Activated CD8-positive, alpha-beta T cell treated with anti-CD3 and anti-CD28 coated beads for 36 hours (primary cell): ENCODE results near the gene PIK3C2B. TPM values are rescaled to one million over a fixed set of nuclear protein-coding genes. Genes with fewer than 3 reads are reported as not detected.

Experiments
- ATAC-seq: fragments of 200-7000 bp; cut with Tn5 transposase; one replicate; pipeline ENCODE4 v1.10.0; 2021; ENCODE audit warnings: mild to moderate bottlenecking, moderate library complexity
- CTCF ChIA-PET: fragments of 350-600 bp; sonication (Branson Sonifier 250); formaldehyde crosslinking; loops from one replicate; lab custom pipeline; 2021; ENCODE audit warnings: antibody characterized with exemption; lab: Charles Lee
- POLR2A ChIA-PET: fragments of 350-600 bp; sonication (Branson Sonifier 250); formaldehyde crosslinking; loops from one replicate; lab custom pipeline; 2021; ENCODE audit warnings: antibody characterized with exemption; lab: Charles Lee
- DNase-seq: peaks from one replicate; pipeline ENCODE4 v3.0.0-alpha.2; 2020
- H3K27ac Mint-ChIP-seq: one replicate; pipeline ENCODE4 v1.8.0; 2021; ENCODE audit warnings: mild to moderate bottlenecking, mixed read lengths
- H3K27me3 Mint-ChIP-seq: one replicate; pipeline ENCODE4 v1.8.0; 2021; ENCODE audit warnings: mixed read lengths
- H3K36me3 Mint-ChIP-seq: one replicate; pipeline ENCODE4 v1.8.0; 2021; ENCODE audit warnings: low read depth, mixed read lengths
- H3K4me1 Mint-ChIP-seq: one replicate; pipeline ENCODE4 v1.8.0; 2021; ENCODE audit warnings: low read depth, mixed read lengths
- H3K4me3 Mint-ChIP-seq: one replicate; pipeline ENCODE4 v1.8.0; 2021; ENCODE audit warnings: mild to moderate bottlenecking, moderate library complexity, mixed read lengths
- H3K9me3 Mint-ChIP-seq: one replicate; pipeline ENCODE4 v1.8.0; 2021; ENCODE audit warnings: mixed read lengths
- intact Hi-C: fragments of 100-400 bp; cut with micrococcal nuclease; formaldehyde crosslinking; loops from one replicate; pipeline ENCODE4 v1.10.0; 2022
- total RNA-seq, 2 experiments: library from RNA; stranded (reverse); gene quantifications; one replicate each; pipeline ENCODE4 v1.2.3, GENCODE V29; 2021
- TF ChIP-seq, protein P1 (sequence below): fragments of 200-600 bp; IDR thresholded peaks from one replicate; pipeline ENCODE4 v1.8.0; 2022; ENCODE audit warnings: antibody characterized with exemption, mild to moderate bottlenecking

Gene PIK3C2B
- total RNA-seq, 2 experiments from 2014 or later: 26.6 to 28.9 TPM

DNA sequence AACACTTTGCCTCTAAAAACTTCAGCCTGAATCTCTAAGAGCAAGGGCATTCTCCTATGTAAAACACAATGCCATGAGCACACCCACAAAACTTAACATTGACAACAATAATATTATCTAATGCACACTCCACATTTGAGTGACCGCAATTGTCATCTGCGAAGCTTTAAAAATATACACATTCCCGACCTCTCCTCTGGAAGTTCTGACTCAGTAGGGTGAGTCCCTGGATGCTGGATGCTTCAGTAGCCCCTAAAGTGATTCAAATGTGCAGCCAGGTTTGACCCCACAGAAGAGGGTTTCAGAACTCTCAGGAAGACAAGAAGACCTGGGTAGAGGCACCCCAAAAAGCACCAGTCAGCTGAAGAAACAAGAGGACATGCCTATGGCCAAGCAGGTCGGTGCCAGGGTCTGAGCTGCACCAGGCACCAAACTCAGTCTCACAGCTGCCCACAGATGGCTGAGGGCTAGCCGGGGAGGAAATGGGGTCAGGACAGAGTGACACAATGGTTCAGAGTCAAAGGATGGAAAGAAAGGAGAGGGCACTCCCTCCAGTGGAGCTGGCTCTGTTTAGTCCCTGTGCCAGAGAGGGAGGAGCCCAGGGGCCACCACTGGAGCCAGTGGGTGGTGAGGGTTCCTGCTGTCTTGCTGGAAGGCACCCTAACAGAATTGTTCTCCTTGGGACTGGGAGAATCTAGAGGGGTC is 17.4 kb downstream of the PIK3C2B start:
- Mint-ChIP-seq H3K27ac (no peak overlapping the region), H3K4me1 (peaks cover 47% of the 10 kb centered on the region), H3K9me3 (no peaks in the 10 kb centered on the region), H3K4me3 (no peak overlapping the region), H3K36me3 (no peaks in the 10 kb centered on the region), H3K27me3 (no peaks in the 10 kb centered on the region)
- no peak for DNase-seq
- intact Hi-C loops: no loop called here
- TF ChIP-seq, protein P1, sequence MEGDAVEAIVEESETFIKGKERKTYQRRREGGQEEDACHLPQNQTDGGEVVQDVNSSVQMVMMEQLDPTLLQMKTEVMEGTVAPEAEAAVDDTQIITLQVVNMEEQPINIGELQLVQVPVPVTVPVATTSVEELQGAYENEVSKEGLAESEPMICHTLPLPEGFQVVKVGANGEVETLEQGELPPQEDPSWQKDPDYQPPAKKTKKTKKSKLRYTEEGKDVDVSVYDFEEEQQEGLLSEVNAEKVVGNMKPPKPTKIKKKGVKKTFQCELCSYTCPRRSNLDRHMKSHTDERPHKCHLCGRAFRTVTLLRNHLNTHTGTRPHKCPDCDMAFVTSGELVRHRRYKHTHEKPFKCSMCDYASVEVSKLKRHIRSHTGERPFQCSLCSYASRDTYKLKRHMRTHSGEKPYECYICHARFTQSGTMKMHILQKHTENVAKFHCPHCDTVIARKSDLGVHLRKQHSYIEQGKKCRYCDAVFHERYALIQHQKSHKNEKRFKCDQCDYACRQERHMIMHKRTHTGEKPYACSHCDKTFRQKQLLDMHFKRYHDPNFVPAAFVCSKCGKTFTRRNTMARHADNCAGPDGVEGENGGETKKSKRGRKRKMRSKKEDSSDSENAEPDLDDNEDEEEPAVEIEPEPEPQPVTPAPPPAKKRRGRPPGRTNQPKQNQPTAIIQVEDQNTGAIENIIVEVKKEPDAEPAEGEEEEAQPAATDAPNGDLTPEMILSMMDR: no peak
- CTCF ChIA-PET: interaction anchor here (1.0 to 3.8 kb wide), 5 partner anchors 24 to 78 kb away, joined by 3 to 29 read pairs (median 9); no protein-coding TSS in a partner anchor
- no peak for ATAC-seq
- POLR2A ChIA-PET: interaction anchor here (1.3 to 2.6 kb wide), 3 partner anchors 9 to 17 kb away, joined by 3 to 21 read pairs (median 4); partner anchors contain the start of gene PIK3C2B

DNA sequence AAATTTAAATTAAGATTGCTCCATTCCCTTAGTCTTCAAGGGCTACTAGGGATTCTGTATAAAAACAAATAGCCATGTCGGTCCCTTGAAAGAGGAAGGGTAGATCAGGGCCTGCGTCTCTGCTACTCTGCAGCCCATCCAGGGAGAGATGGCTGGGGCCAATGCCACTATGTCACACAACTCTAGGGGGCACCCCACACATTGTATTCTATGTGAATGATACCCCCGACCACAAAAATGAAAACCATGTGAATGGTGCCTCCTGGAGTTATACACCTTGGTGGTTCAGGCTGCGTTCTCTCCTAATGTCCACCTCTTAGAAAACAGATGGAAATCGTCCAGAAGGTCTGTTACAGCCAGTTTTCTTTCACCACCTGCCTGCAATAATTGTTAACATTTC is 18.0 kb downstream of the PIK3C2B start:
- Mint-ChIP-seq H3K27me3 (no peaks in the 10 kb centered on the region), H3K9me3 (no peaks in the 10 kb centered on the region), H3K36me3 (peaks cover 3% of the 10 kb centered on the region), H3K4me1 (peaks cover 46% of the 10 kb centered on the region), H3K27ac (no peak overlapping the region), H3K4me3 (no peak overlapping the region)
- POLR2A ChIA-PET: interaction anchor here (1.3 to 2.6 kb wide), 2 partner anchors 10 to 18 kb away, joined by 3 to 21 read pairs; partner anchors contain the start of gene PIK3C2B
- TF ChIP-seq, protein P1: no peak
- CTCF ChIA-PET: interaction anchor here (1.3 to 1.8 kb wide), 3 partner anchors 24 to 45 kb away, joined by 3 to 7 read pairs (median 6); no protein-coding TSS in a partner anchor
- DNase-seq: no peak
- intact Hi-C loops: no loop called here
- ATAC-seq: no peak

DNA sequence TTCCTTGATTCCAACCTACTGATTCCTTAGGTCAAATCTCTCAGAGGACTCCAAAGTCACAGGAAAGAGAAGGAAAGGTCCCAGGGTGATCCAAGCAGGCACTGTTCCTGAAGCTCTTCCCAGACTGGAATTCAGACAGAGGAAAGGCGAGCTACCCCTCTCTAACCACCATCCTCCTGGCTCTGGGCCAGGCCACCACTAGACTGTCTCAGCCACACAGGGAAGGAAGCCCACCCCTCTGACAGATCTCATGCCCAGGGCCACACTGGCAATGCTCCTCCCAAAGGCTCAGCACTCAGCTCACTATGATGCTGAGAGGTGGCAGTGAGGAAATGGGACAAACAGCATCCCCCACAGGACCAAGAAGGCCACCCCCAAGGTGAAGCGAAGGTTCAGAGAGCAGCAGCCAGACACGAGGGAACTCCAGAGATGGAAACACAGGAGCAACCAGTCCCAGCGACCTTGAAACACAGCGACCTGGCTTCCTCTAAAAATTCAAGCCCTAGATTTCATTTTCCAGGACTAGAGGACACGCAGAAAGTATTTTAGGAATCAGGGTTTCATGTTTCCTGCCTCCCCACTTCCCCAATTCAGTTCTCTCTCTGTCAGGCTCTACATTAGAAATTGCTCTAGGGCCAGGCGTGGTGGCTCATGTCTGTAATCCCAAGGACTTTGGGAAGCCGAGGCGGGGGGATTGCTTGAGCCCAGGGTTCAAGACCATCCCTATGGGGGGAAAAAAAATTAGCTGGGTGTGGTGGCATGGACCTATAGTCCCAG is 18.8 kb downstream of the PIK3C2B start:
- ChIA-PET CTCF (interaction anchor here (0.6 to 1.8 kb wide), 6 partner anchors 18 to 45 kb away, joined by 3 to 7 read pairs (median 4); partner anchors contain the start of gene PIK3C2B), POLR2A (interaction anchor here (0.8 to 1.4 kb wide), 4 partner anchors 9 to 19 kb away, joined by 3 to 4 read pairs (median 3); no protein-coding TSS in a partner anchor)
- no peak for DNase-seq
- H3K36me3 Mint-ChIP-seq: peaks cover 3% of the 10 kb centered on the region
- H3K27ac Mint-ChIP-seq: no peak overlapping the region
- TF ChIP-seq, protein P1: no peak
- H3K4me1 Mint-ChIP-seq: peaks cover 39% of the 10 kb centered on the region
- ATAC-seq: no peak
- no peak overlapping the region for H3K4me3 Mint-ChIP-seq
- no peaks in the 10 kb centered on the region for H3K9me3 Mint-ChIP-seq
- intact Hi-C loops: no loop called here
- no peaks in the 10 kb centered on the region for H3K27me3 Mint-ChIP-seq

DNA sequence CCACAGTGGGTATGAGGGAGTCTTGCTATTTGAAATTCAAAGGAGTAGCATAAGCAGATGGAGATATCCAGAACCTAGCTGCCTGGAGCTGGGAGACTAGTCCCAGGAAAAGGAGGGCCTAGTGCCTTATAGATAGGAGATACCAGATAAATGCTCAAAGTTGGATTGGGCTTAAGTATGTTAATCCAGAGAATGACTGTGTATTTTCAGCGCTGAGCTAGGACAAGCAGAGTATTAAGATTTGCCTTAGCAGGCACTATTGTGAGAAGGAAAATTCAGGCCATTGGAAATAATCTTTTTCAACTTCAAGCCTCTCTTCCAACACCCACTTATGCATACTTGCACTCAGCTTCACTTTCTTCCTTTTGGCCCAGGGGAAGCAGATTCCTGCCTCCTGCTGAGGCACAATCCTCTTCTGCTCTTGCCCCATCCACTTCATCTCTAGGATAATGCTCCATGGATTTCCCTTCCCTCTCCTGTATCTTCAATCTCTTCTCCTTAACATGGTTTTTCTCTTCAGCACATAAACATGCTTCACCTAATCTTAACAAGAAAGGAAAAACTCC is 21.1 kb downstream of the PIK3C2B start:
- CTCF ChIA-PET: interaction anchor here (0.7 to 2.2 kb wide), 4 partner anchors 19 to 43 kb away, joined by 3 to 5 read pairs (median 4); no protein-coding TSS in a partner anchor
- H3K9me3 Mint-ChIP-seq: no peaks in the 10 kb centered on the region

More for the DNA sequence above, 21.1 kb downstream of the PIK3C2B start:
- peaks cover 9% of the 10 kb centered on the region for H3K36me3 Mint-ChIP-seq
- no peaks in the 10 kb centered on the region for H3K27me3 Mint-ChIP-seq
- POLR2A ChIA-PET: no interaction called here
- intact Hi-C loops: no loop called here
- no peak overlapping the region for H3K4me3 Mint-ChIP-seq
- TF ChIP-seq, protein P1: no peak
- peaks cover 19% of the 10 kb centered on the region for H3K4me1 Mint-ChIP-seq
- H3K27ac Mint-ChIP-seq: no peak overlapping the region
- ATAC-seq (no peak), DNase-seq (no peak)
